NCI-H82 (cell line): ENCODE measurements around the gene PSAP.

Experiments
- DNase-seq: peaks from one replicate; lab custom pipeline; 2025; lab: John Stamatoyannopoulos, UW

Gene PSAP

GRCh38 chr10:71783917-71784678 lies 67.0 kb downstream of the PSAP start:
- DNase-seq: no peak

- no peak for DNase-seq
These were observed 68.0 kb downstream of the PSAP start for GRCh38 chr10:71782917-71783490.

GRCh38 chr10:71782221-71782916 lies 68.7 kb downstream of the PSAP start:
- DNase-seq: no peak

GRCh38 chr10:71780719-71781118 lies 70.3 kb downstream of the PSAP start:
- no peak for DNase-seq

GRCh38 chr10:71780156-71780555 lies 70.9 kb downstream of the PSAP start:
- no peak for DNase-seq

- DNase-seq: no peak
These were observed 71.4 kb downstream of the PSAP start for GRCh38 chr10:71779641-71780040.

GRCh38 chr10:71778071-71778825 lies 72.8 kb downstream of the PSAP start:
- DNase-seq: no peak

GRCh38 chr10:71777213-71777985 lies 73.7 kb downstream of the PSAP start:
- no peak for DNase-seq

GRCh38 chr10:71776481-71776925 lies 74.5 kb downstream of the PSAP start:
- DNase-seq: no peak

- DNase-seq: no peak
These were observed 75.9 kb downstream of the PSAP start for GRCh38 chr10:71774916-71775702.

GRCh38 chr10:71773221-71773971 lies 77.7 kb downstream of the PSAP start, which contains the start of gene VSIR:
Gene VSIR, minus strand, starts transcription at chr10:71773520. Its CDS starts 81 bp downstream, at chr10:71773439.
- DNase-seq: peak; percentile 77

GRCh38 chr10:71772832-71773220 lies 78.2 kb downstream of the PSAP start:
- no peak for DNase-seq

GRCh38 chr10:71771821-71772617 lies 79.0 kb downstream of the PSAP start:
- DNase-seq: no peak

- DNase-seq: no peak
These were observed 79.8 kb downstream of the PSAP start for GRCh38 chr10:71771204-71771603.

- DNase-seq: no peak
These were observed 80.3 kb downstream of the PSAP start for GRCh38 chr10:71770789-71771188.

GRCh38 chr10:71770255-71770654 lies 80.8 kb downstream of the PSAP start:
- DNase-seq: no peak

GRCh38 chr10:71769279-71769823 lies 81.7 kb downstream of the PSAP start:
- no peak for DNase-seq

- no peak for DNase-seq
These were observed 83.5 kb downstream of the PSAP start for GRCh38 chr10:71767420-71768035.
